GM19452 (cell line): Measurements from ENCODE around the gene CALB2.

ENCODE experiments used
- ATAC-seq: cut with Tn5 transposase; IDR thresholded peaks from one replicate; pipeline ENCODE4 v1.9.1; 2021; ENCODE audit not compliant: unreplicated experiment

The CALB2 gene

DNA sequence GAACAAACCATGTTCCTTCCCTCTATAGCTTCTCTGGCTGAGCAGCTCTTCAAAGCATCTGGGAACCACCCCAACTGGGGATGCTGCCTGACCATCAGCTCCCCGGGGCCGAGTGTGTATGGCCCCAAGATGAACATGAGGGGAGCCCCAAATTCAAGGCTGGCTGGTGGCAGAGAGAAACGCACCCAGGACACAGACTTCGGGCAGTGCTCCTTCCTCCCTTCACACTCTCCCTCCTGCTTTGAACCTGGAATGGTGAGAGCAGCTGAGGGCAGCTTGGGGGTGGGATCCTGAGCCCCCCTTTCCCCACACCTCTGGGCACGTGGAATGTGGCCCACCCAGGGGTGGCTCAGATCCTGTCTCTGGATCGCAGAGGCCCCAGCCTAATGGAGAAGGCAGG lies 66.1 kb downstream of the CALB2 start:
- no peak for ATAC-seq

DNA sequence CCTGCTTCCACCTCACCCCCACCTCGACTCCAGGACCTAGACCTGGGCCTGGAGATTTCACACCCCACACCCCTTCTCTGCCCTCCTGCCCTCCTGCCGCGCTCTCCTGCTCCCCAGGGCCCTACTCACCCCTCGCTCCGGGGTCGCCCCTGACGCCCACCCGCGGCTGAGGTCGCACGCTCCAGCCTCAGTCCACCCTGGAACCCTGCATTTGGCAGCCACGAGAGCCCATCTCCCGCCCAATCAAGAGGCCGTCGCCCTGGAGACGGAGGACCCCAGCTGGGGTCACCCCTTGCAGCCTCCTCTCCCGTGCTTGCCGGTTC lies 67.2 kb downstream of the CALB2 start:
- no peak for ATAC-seq

GRCh38 chr16:71426069-71426879 lies 67.8 kb downstream of the CALB2 start:
- peak; percentile 63 for ATAC-seq

DNA sequence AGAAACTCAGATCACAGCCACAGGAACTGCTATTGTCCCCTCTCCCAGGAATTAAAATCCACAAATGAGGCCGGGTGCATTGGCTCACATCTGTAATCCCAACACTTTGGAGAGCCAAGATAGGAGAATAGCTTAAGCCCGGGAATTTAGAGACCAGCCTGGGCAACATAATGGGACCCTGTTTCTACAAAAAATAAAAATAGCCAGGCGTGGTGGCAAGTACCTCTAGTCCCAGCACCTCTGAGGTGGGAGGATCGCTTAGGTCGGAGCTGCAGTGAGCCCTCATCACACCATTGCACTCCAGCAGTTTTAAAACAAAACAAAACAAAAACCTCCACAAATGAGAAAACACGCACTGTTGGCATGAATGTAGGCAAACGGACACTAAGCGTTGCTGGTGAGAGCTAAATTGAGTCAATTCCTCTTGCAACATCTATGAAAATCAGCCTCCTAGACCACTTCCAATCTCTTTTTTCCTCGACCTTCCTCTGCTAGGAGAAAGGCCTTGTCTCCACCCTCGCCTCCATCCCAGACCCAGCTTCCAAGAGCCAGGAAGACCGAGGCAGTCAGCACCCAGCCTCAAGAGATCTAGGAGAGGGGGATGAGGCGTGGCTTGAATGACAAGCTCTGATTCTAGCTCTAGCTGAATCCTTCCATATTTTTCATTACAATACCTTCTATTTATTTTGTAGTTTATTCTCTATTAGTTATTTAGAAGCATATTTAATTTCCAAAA lies 68.5 kb downstream of the CALB2 start:
- no peak for ATAC-seq

GRCh38 chr16:71428385-71428784 lies 69.9 kb downstream of the CALB2 start:
- ATAC-seq = no peak

DNA sequence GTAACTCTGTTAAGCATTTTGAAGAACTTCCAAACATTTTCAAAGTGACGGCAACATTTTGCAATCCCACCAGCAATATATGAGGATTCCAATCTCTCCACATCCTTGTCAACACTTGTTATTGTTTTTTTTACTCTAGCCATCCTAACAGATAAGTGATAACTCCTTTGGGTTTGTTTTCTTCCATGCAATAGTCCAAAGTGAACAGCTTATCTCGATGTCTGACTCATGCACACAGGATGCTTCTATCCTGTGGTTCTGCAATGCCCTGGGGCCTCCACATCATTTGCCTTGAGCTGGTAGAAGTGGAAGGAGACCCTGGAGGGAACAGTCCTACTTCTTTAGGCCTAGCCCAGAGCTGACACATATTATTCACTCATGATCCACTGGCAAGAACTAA lies 70.4 kb downstream of the CALB2 start:
- ATAC-seq = no peak

- no peak for ATAC-seq
These were observed 71.1 kb downstream of the CALB2 start for GRCh38 chr16:71429581-71429980.

DNA sequence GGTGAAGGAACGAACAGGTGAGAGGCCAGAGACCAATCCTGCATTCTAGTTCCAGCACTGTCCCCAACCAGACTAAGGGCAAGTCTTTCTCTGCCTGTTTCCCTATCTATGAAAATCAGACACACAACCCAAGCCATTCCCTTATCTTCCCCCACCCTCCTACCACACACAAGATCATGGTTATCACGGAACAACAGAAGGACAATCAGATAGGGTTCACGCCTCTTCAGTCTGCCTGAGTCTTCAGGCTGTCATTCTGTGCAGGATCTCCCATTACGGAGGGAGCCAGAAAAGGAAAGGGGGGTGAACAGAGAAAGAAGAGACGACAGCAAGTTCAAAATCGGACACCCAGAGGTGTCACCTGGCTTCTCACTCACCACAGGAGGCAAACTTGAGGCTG lies 72.2 kb downstream of the CALB2 start:
- no peak for ATAC-seq

GRCh38 chr16:71431176-71431575 lies 72.7 kb downstream of the CALB2 start:
- ATAC-seq = no peak

DNA sequence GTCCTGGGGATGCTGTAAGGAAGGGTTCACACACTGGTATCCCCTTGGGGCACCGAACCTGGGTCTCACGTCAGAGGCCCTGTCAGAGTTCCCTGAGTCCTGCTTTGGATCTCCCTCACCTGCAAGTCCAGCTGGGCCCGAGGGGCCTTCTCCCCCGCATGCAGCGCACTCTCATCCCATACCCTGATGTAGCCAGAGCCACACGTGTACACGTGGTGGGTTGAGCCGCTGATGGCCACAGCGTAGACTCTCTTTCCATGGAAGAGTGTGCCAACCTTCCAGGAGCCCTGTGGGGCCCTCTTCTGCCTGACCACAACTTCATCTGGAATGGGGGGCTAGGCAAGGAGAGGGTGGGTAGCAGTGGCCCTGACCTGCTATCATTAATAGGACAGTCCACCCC lies 73.5 kb downstream of the CALB2 start:
- ATAC-seq = no peak

GRCh38 chr16:71432906-71433305 lies 74.4 kb downstream of the CALB2 start:
- no peak for ATAC-seq

- ATAC-seq = no peak
These were observed 78.0 kb downstream of the CALB2 start for GRCh38 chr16:71436473-71436872.

DNA sequence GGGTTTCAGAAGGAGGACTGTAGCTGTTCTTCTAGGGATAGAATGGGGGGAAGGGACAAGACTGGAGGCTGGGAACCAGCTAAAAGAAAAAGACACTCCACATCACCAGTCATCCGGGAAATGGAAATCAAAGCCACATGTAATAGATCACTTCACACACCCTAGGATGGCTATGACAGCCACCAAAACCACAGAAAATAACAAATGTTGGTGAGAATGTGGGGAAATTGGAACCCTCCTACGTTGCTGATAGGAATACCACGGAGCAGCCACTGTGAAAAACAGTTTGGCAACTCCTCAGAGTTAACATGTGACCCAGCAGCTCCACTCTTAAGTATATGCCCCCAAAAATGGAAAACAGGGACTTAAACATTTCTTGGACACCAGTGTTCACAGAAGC lies 81.0 kb downstream of the CALB2 start:
- no peak for ATAC-seq
